MV-4-11 (cell line): Measurements from ENCODE around the gene GLUL.

Source experiments
- DNase-seq: peaks from one replicate; lab custom pipeline; 2025; lab: John Stamatoyannopoulos, UW

The GLUL gene

GRCh38 chr1:182391362-182392049 is at the start of gene GLUL:
TSS of gene GLUL (minus strand) at chr1:182391790. CDS start at chr1:182388737, 3,053 bp downstream.
- peak; percentile 88 for DNase-seq

GRCh38 chr1:182438326-182438725 is 46.7 kb upstream of the GLUL start:
- DNase-seq = no peak

- no peak for DNase-seq
Measured at GRCh38 chr1:182433580-182433979, 42.0 kb upstream of the GLUL start.

GRCh38 chr1:182431278-182431677 is 39.7 kb upstream of the GLUL start:
- DNase-seq = no peak

GRCh38 chr1:182430263-182431068 is 38.9 kb upstream of the GLUL start:
- peak; percentile 80 for DNase-seq

GRCh38 chr1:182428043-182428442 is 36.5 kb upstream of the GLUL start:
- DNase-seq = no peak

DNA sequence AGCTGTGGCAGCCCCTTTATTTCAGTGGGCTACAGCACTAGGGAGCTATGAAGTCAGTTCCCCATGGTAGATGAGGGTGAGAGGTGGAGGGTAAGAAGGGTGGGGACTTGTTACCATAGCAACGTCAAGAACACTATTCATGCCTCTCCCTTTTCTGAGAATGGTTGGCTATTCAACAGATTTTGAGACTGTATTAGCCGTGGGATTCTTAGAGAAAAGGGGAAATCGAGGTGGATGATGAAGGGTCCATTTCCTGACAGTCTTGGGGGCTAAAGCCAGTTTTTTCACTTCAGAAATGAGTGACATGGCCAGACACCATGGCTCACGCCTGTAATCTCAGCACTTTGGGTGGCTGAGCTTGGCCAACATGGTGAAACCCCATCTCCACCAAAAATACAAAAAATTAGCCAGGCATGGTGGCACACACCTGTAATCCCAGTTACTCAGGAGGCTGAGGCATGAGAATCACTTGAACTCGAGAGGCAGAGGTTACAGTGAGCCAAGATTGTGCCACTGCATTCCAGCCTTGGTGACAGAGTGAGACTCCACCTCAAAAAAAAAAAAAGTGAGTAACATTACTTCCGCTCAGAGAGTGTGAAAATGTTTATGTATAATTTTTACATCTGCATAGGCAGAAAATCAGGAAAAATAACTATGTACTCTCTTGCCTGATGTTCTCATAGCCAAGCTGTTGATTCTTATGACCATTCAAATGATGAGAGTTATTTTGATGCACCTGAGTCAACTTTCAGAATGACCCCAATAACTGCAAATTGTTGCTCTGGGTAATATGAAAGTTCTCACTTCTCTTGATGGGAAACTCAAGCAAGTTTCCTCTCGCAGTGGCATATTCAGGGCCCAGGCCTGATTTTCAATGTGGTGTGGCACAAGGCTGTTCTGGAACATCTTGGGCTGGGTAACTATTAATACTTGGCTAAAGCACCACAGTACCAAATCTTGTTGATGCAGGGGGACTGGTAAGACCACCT is 35.1 kb upstream of the GLUL start:
- no peak for DNase-seq

DNA sequence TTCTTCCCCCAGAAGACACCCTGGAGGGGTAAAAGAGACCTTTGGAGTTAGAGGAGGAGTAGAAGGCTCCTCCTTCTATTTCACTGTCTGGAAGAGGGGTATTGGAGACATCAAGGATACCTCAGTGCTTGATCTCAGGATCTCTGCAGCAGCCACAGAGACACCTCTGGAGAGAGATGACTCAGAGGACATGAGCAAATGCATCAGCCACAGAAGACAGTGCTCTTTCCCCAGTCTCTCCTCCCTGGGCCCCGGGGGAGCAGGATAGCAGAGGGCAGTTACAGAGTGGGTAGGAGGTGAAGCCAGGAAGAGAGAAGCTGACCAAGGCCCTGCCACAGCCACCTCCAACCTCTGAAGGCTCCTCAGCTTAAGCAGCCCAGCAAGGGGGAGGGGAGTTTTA is 24.2 kb upstream of the GLUL start:
- DNase-seq = no peak

DNA sequence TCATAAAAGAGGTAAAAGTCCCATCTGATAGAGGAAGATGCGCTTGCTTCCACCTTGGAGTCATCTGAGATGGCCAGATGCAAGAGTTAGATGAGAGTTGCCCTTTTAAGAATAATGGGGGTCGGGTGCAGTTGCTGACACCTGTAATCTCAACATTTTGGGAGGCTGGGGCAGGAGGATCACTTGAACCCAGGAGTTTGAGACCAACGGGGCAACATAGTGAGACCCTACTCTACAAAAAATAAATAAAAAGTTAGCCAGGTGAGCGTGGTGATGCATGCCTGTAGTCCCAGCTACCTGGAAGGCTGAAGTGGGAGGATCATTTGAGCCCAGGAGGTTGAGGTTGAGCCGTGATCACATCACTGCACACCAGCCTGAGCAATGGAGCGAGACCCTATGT is 22.4 kb upstream of the GLUL start:
- DNase-seq = no peak

DNA sequence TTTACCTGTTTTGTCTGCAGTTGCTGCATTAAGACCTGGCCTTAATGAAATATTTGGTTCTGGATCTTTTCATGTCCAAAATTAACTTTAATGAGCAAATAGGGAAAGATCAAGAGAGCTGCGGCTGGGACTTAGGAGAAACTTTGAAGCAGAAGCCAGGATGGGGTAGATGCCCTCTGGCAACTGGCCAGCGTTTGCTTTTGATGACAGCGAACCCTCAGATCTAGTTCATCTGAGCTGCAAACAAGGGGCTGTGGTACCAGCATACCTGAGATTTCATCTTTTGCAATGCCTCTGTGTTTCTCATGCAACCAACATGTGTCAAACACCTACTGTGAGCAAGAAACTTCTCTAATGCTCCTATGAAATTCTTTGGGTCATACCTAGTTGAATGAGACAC is 21.9 kb upstream of the GLUL start:
- no peak for DNase-seq

- no peak for DNase-seq
Measured at GRCh38 chr1:182410620-182411273, 19.2 kb upstream of the GLUL start.

DNA sequence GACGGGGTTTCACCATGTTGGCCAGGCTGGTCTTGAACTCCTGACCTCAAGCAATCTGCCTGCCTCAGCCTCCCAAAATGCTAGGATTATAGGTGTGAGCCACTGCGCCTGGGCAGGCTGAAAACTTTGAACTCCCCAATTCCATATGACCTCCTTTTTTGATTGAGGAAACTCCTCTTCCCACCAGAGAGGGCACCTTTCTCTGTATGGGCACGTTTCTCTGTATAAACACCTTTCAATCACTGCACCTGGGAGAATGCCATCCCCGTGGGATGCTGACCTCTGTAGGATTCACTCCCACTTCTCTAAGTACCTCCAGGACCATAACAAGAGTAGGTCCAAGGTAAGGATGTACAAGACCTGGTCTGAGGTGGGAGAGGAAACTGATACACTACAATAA is 18.5 kb upstream of the GLUL start:
- DNase-seq = no peak

- no peak for DNase-seq
Measured at GRCh38 chr1:182408435-182409075, 17.0 kb upstream of the GLUL start.

DNA sequence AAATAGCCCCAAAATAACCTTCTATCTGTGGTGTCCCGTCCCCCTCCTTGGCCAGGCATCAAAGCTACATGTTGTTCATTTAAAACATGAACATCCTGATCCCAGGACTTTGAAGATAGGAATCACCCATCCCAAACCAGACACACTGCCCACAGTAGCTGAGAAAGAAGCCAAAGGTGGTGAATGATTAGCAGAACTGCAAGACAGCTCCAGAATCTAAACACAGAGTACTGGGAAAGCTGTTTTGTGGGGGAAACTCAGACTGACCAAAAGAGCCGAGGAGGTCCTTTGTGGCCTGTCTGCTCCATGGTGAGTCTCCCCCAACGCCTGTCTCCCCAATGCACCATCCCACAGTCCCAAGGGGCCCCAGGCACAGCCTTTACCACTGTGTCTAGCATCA is 16.1 kb upstream of the GLUL start:
- DNase-seq = no peak

GRCh38 chr1:182406012-182406411 is 14.4 kb upstream of the GLUL start:
- no peak for DNase-seq

DNA sequence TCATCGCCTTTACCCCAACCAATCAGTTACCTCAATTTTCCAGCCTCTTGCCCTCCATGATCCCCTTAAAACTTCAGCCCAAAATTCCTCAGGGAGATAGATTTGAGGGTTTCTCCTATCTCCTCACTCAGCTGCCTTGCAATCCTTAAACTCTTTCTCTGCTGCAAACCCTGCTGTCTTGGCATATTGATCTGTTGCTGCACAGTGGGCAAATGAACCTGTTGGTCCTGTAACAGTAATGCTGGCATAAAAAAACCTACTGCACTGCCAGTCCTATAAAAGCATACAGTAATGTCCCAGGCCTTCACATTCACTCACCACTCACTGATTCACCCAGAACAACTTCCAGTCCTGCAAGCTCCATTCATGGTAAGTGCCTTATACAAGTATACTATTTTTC is 14.0 kb upstream of the GLUL start:
- DNase-seq = no peak

DNA sequence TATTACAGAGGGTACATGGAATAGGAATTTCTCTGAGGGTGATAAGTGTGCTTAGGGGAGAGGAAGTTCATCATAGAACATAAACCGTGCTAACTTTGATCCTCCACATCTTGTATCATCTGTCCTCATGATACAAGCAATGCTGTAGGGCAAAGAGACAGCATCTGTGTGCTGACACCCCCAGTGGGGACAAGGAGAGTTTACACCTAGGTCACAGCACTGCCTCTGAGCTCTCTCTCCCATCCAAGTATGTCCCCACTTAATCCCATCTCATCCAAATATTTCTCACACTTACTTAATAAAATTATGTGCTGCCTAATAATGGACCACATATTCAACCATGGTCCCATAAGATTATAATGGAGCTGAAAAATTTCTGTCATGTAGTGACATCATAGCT is 13.2 kb upstream of the GLUL start:
- DNase-seq = no peak

GRCh38 chr1:182400567-182400966 is 9.0 kb upstream of the GLUL start, which contains the start of gene TEDDM1:
TSS of gene TEDDM1 (minus strand) at chr1:182400667. CDS start at chr1:182400485, 182 bp downstream.
- no peak for DNase-seq

- DNase-seq = peak; percentile 75
Measured at GRCh38 chr1:182397653-182398393, 6.2 kb upstream of the GLUL start.

DNA sequence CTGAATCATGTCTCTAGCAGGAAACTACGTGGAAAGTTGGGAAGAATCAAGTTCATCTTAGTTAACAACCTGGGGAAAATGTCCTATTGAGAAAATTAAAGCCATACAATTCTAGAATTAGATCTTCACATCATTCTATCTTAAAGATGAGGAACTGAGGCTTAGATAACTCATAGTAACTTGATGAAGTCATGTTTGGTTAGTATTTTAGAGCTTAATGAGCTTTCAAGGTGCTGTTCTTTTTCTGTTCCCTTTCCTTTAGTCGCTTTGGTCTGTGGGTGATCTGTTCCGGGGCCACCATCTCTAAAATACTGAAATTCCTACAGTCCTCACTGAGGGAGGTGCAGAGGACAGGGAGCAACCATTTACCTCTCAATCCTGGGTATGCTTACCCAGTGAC is 4.3 kb upstream of the GLUL start:
- DNase-seq = peak; percentile 51
